Measurements from ENCODE around the gene IKBKG.

IKBKG gene

DNA sequence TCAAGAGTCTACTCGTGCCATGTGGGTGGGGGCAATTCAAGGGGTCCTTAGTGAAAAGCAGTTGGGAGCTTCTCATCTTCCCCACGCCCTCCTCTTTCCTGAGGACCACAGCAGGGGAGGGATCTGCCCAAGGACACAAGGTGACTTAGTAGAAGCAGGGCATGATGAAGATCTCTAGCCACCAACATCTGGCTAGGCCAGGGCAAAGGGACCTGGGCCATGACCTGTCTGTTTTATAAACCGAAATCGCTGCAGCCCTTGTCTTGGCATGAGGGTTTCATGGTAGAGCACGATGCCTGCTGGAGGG lies 5.9 kb upstream of the IKBKG start:
- TF ChIP-seq, protein P1, sequence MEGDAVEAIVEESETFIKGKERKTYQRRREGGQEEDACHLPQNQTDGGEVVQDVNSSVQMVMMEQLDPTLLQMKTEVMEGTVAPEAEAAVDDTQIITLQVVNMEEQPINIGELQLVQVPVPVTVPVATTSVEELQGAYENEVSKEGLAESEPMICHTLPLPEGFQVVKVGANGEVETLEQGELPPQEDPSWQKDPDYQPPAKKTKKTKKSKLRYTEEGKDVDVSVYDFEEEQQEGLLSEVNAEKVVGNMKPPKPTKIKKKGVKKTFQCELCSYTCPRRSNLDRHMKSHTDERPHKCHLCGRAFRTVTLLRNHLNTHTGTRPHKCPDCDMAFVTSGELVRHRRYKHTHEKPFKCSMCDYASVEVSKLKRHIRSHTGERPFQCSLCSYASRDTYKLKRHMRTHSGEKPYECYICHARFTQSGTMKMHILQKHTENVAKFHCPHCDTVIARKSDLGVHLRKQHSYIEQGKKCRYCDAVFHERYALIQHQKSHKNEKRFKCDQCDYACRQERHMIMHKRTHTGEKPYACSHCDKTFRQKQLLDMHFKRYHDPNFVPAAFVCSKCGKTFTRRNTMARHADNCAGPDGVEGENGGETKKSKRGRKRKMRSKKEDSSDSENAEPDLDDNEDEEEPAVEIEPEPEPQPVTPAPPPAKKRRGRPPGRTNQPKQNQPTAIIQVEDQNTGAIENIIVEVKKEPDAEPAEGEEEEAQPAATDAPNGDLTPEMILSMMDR (IDR thresholded peaks at IDR 0.05; ENCODE audit: poor library complexity, severe bottlenecking) = no peak
- ATAC-seq (ENCODE audit: low read depth) (no peak), DNase-seq (ENCODE audit: low spot score) (no peak)
- Histone ChIP-seq H3K4me3 (ENCODE audit: severe bottlenecking) (no peak overlapping the region), H3K27me3 (ENCODE audit: insufficient read depth, poor library complexity, severe bottlenecking) (no peaks in the 10 kb centered on the region), H3K36me3 (ENCODE audit: low read depth) (peaks cover 24% of the 10 kb centered on the region), H3K27ac (ENCODE audit: poor library complexity, severe bottlenecking) (peak overlapping the region; percentile 92), H3K4me1 (ENCODE audit: insufficient read depth, poor library complexity, severe bottlenecking) (peaks cover 21% of the 10 kb centered on the region), H3K9me3 (ENCODE audit: severe bottlenecking) (no peaks in the 10 kb centered on the region)

DNA sequence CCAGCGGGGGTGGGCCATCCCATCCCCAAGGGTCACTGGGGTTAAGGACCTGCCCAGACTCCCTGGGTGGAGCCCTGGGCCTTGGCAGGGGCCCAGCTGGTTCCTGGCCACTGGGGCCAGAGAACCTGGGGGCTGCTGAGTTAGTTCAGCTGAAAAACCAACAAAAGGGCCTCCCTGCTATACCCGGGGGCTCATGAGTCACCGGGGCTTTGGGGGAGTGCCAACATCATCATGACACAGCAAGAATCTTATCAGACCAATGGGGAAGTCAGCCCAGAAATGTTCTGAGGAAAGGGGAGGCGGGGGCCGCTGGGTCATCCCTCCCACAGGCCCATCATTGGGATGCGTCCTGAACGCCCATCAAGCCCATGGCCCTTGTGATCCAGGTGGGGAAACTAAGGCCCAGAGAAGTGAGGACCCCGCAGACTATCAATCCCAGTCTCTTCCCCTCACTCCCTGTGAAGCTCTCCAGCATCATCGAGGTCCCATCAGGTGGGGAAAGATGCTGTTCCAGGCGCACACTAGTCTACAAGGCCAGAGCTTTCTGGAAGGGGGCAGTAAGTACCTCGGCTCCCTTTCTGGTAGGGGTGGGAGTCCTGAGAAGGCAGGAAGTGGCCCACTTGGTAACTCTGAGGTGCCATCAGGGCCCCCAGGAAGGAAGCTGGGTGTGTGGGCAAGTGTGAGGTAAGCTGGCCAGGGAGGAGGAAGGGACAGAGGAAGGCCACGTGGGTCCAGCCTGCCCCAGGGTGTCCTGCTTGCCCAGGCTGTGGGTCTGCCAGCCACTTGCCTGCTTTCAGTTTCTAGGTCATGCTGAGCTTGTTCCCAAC lies 5.3 kb upstream of the IKBKG start:
- peaks cover 21% of the 10 kb centered on the region for H3K4me1 ChIP-seq (ENCODE audit: insufficient read depth, poor library complexity, severe bottlenecking)
- H3K9me3 ChIP-seq (ENCODE audit: severe bottlenecking) = no peaks in the 10 kb centered on the region
- H3K27me3 ChIP-seq (ENCODE audit: insufficient read depth, poor library complexity, severe bottlenecking) = no peaks in the 10 kb centered on the region
- no peak overlapping the region for H3K4me3 ChIP-seq (ENCODE audit: severe bottlenecking)
- peak; percentile 55 for ATAC-seq (ENCODE audit: low read depth)
- TF ChIP-seq, protein P1 (IDR thresholded peaks at IDR 0.05; ENCODE audit: poor library complexity, severe bottlenecking) = no peak
- DNase-seq (ENCODE audit: low spot score) = no peak
- peak overlapping the region; percentile 92 for H3K27ac ChIP-seq (ENCODE audit: poor library complexity, severe bottlenecking)
- peaks cover 24% of the 10 kb centered on the region for H3K36me3 ChIP-seq (ENCODE audit: low read depth)

DNA sequence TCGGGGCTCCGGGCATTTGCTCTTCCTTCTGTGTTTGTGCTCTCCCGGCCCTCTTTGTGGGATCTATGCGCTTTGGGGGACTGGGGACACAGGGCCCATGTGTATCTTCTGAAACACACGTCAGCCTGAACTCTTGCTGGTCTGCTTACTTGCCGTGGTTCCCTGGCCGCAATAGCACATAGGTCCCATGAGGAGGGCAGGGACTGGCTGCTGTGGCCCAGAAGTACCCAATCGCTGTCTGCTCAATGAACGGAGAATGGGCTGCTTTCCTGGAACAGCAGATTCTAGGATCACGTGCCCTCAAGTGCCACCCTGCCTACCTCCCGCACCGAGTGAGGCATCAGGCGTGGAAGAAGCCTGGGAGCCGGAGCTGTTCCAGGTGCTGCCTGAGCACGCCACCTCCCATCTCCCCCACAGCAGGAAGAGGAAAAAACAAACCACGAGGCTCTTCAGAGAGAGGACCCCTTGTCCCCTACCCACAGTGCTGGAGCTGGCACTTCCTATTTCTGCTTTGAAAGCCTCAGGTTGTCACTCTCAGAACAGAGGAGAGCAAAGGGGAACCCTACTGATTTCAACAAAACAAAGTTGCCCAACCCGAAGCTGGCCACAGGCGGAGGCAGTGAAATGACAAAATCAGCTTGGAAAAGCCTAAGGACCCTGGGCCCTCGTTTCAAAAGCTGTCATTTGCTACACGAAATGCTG lies 4.5 kb upstream of the IKBKG start:
- Histone ChIP-seq H3K9me3 (ENCODE audit: severe bottlenecking) (no peaks in the 10 kb centered on the region), H3K36me3 (ENCODE audit: low read depth) (peaks cover 24% of the 10 kb centered on the region), H3K4me1 (ENCODE audit: insufficient read depth, poor library complexity, severe bottlenecking) (peaks cover 21% of the 10 kb centered on the region), H3K27ac (ENCODE audit: poor library complexity, severe bottlenecking) (peak overlapping the region; percentile 92), H3K27me3 (ENCODE audit: insufficient read depth, poor library complexity, severe bottlenecking) (no peaks in the 10 kb centered on the region), H3K4me3 (ENCODE audit: severe bottlenecking) (no peak overlapping the region)
- TF ChIP-seq, protein P1 (IDR thresholded peaks at IDR 0.05; ENCODE audit: poor library complexity, severe bottlenecking) = no peak
- no peak for ATAC-seq (ENCODE audit: low read depth)
- no peak for DNase-seq (ENCODE audit: low spot score)

DNA sequence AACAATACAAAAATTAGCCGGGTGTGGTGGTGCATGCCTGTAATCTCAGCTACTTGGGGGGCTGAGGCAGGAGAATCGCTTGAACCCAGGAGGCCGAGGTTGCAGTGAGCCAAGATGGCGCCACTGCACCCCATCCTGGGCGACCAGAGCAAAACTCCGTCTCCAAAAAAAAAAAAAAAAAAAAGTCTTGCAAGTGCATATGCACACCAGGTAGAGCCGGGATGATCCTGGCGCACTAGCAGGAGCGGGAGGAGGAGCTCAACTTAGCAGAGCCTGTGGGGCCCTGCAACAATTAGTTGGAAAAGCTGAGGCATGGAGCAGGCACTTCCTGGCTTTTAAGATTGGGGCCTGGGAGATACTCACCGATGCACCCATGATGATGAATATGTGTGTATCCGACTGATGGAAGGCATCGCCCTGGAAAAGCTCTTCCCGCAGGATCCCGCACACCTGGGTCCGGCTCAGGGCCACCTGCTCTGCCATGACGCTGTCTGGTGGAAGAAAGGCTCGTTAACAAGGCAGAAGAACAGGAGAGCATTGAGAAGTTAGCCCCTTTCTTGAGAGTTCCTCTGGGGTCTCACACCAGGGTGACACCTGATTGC lies 1.6 kb upstream of the IKBKG start:
- H3K9me3 ChIP-seq (ENCODE audit: severe bottlenecking) = no peaks in the 10 kb centered on the region
- TF ChIP-seq, protein P1 (IDR thresholded peaks at IDR 0.05; ENCODE audit: poor library complexity, severe bottlenecking) = no peak
- no peaks in the 10 kb centered on the region for H3K27me3 ChIP-seq (ENCODE audit: insufficient read depth, poor library complexity, severe bottlenecking)
- H3K4me1 ChIP-seq (ENCODE audit: insufficient read depth, poor library complexity, severe bottlenecking) = peaks cover 24% of the 10 kb centered on the region
- H3K4me3 ChIP-seq (ENCODE audit: severe bottlenecking) = peak overlapping the region; percentile 87
- DNase-seq (ENCODE audit: low spot score) (no peak), ATAC-seq (ENCODE audit: low read depth) (no peak)
- H3K36me3 ChIP-seq (ENCODE audit: low read depth) = peaks cover 19% of the 10 kb centered on the region
- H3K27ac ChIP-seq (ENCODE audit: poor library complexity, severe bottlenecking) = peak overlapping the region; percentile 88
